Ascending aorta (tissue), 2 donors: ENCODE data around the gene TUBB4B. TPM values are rescaled to one million over a fixed set of nuclear protein-coding genes. Genes with fewer than 3 reads are reported as not detected.

ENCODE experiments used
- DNase-seq, 2 donors: peaks; one replicate each; pipeline ENCODE4 v3.0.0-alpha.2; 2019; ENCODE audit warnings: low spot score in 2 of 2
- H3K27ac ChIP-seq, 2 donors: fragments of 200-600 bp; sonication (generic); one replicate each; pipeline ENCODE4 v1.5.1; 2016 to 2017; ENCODE audit warnings: mild to moderate bottlenecking in 1 of 2
- H3K27me3 ChIP-seq: fragments of 200-600 bp; sonication (generic); one replicate; pipeline ENCODE4 v1.5.1; 2017
- H3K36me3 ChIP-seq, 2 donors: fragments of 200-600 bp; sonication (generic); one replicate each; pipeline ENCODE4 v1.5.1; 2016
- H3K4me1 ChIP-seq, 2 donors: fragments of 200-600 bp; sonication (generic); one replicate each; pipeline ENCODE4 v1.5.1; 2016 to 2017; ENCODE audit warnings: mild to moderate bottlenecking in 1 of 2
- H3K4me3 ChIP-seq, 2 donors: fragments of 200-600 bp; sonication (generic); one replicate each; pipeline ENCODE4 v1.5.1; 2016 to 2017; ENCODE audit warnings: mild to moderate bottlenecking in 1 of 2
- H3K9me3 ChIP-seq, 2 donors: fragments of 200-600 bp; sonication (generic); one replicate each; pipeline ENCODE4 v1.5.1; 2016
- intact Hi-C: fragments of 100-400 bp; cut with DNase I; formaldehyde crosslinking; loops from one replicate; pipeline ENCODE4 v1.15.1; 2023
- total RNA-seq: library from RNA; depleted of rRNA; stranded (reverse); fragments of >200 nt; gene quantifications from one replicate; pipeline ENCODE4 v1.1.0, GENCODE V29; 2016
- TF ChIP-seq, protein P1 (sequence below), 3 experiments: fragments of 200-600 bp in 2 of 3; fragments of 450-650 bp in 1 of 3; sonication (generic) in 2 of 3; IDR thresholded peaks; one replicate each; pipeline ENCODE4 v1.5.1; 2016 to 2019; ENCODE audit warnings: antibody characterized with exemption in 3 of 3, mild to moderate bottlenecking in 1 of 3, moderate library complexity in 1 of 3

TUBB4B gene
- total RNA-seq, 1 donor from 2014 or later = 403 TPM

DNA sequence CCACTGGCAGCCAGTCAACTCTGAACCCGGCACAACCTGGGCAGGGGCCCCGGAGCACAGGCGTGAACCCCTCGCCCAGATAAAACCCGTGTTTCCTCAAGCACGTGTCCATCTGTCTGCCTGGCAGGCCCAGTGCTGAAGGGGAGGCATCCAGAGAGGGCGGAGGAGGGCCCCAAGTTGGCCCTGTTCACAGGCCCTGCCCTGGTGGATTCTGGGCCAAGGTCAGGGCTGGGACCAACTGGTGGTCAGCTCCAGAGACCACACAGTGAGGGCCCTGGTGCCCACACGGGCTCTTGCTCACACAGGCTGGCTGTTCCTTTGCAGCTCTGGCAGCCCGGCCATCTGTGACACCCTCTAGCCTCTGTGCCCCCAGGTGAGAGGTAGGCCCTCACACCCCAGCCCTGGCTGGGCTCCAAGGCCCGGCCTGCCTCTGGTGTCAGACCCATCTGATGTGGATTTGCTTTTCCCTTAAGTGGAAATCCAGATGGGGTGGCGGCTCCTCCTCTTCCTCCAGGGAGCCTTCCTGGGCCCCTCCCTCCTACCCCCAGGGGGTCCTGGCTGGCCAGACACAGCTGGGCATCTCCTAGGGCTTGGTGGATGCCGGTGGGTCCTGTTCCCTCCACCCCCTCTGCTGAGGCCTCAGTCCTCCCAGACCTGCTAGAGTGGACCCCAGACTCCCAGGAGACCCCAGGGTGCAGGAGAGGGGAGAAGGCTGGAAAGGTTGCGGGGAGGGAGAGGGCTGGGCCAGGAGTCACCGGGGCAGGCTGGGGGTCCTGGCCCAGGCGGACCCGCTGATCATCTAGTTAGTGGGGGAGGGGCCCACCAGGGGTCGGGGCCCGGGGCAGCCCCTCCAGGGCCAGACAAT, 9.5 kb downstream of the TUBB4B start:
- Histone ChIP-seq H3K9me3 (no peaks in the 10 kb centered on the region), H3K27ac (no peak overlapping the region), H3K4me3 (no peak overlapping the region), H3K27me3 (no peaks in the 10 kb centered on the region), H3K36me3 (no peaks in the 10 kb centered on the region), H3K4me1 (peaks cover 3 to 7% of the 10 kb centered on the region in 2 donors)
- intact Hi-C loops = no loop called here
- no peak for DNase-seq
- TF ChIP-seq, protein P1, sequence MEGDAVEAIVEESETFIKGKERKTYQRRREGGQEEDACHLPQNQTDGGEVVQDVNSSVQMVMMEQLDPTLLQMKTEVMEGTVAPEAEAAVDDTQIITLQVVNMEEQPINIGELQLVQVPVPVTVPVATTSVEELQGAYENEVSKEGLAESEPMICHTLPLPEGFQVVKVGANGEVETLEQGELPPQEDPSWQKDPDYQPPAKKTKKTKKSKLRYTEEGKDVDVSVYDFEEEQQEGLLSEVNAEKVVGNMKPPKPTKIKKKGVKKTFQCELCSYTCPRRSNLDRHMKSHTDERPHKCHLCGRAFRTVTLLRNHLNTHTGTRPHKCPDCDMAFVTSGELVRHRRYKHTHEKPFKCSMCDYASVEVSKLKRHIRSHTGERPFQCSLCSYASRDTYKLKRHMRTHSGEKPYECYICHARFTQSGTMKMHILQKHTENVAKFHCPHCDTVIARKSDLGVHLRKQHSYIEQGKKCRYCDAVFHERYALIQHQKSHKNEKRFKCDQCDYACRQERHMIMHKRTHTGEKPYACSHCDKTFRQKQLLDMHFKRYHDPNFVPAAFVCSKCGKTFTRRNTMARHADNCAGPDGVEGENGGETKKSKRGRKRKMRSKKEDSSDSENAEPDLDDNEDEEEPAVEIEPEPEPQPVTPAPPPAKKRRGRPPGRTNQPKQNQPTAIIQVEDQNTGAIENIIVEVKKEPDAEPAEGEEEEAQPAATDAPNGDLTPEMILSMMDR (IDR thresholded peaks at IDR 0.05) = no peak

- Histone ChIP-seq H3K36me3 (no peaks in the 10 kb centered on the region), H3K27me3 (no peaks in the 10 kb centered on the region), H3K9me3 (no peaks in the 10 kb centered on the region), H3K27ac (no peak within 1 kb of the TSS), H3K4me1 (peaks cover 6 to 11% of the 10 kb centered on the region in 2 donors), H3K4me3 (no peak within 1 kb of the TSS)
- TF ChIP-seq, protein P1 (IDR thresholded peaks at IDR 0.05) = no peak
- intact Hi-C loops = no loop called here
- DNase-seq = no peak
These were observed 10.0 kb downstream of the TUBB4B start, which contains the start of gene STPG3 for GRCh38 chr9:137251194-137251461. Gene STPG3 (plus strand): TSS chr9:137251286. CDS start chr9:137251287, 1 bp downstream.

DNA sequence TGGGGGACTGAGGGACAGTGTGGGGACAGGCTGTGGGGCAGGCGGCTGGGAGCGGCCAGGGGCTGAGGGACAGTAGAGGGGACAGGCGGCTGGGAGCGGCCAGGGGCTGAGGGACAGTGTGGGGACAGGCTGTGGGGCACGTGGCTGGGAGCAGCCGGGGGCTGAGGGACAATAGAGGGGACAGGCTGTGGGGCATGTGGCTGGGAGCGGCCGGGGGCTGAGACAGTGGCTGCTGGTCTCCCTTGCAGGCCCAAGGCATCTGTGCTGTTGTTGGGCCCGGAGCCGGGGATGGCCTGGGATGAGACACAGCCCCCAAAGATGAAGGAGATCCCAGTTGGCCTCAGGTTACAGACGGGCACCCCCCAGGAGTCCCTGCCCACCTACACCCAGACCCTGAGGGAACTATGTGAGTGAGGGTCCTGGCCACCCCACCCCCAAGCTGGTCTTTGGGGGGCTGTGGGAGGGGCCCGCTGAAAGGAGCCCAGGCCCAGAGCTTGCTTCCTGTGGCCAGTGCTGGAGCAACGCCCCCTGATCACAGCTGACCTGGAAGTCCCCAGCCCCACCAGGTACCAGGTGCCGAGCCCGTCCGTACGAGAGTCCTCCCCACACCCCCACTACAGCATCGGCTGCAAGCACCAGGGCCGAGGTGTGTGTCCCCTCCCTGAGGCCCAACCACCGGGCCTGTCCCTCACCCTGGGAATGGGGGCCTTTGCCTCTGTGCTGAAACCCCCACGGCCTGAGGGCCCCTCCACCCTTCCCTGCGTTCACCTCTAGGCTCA, 10.6 kb downstream of the TUBB4B start:
- no peak for DNase-seq
- Histone ChIP-seq H3K4me1 (peaks cover 10 to 17% of the 10 kb centered on the region in 2 donors), H3K27ac (no peak overlapping the region), H3K36me3 (peaks cover 0 to 3% of the 10 kb centered on the region in 2 donors), H3K4me3 (no peak overlapping the region), H3K27me3 (no peaks in the 10 kb centered on the region), H3K9me3 (no peaks in the 10 kb centered on the region)
- TF ChIP-seq, protein P1 (IDR thresholded peaks at IDR 0.05) = no peak
- intact Hi-C loops = no loop called here

DNA sequence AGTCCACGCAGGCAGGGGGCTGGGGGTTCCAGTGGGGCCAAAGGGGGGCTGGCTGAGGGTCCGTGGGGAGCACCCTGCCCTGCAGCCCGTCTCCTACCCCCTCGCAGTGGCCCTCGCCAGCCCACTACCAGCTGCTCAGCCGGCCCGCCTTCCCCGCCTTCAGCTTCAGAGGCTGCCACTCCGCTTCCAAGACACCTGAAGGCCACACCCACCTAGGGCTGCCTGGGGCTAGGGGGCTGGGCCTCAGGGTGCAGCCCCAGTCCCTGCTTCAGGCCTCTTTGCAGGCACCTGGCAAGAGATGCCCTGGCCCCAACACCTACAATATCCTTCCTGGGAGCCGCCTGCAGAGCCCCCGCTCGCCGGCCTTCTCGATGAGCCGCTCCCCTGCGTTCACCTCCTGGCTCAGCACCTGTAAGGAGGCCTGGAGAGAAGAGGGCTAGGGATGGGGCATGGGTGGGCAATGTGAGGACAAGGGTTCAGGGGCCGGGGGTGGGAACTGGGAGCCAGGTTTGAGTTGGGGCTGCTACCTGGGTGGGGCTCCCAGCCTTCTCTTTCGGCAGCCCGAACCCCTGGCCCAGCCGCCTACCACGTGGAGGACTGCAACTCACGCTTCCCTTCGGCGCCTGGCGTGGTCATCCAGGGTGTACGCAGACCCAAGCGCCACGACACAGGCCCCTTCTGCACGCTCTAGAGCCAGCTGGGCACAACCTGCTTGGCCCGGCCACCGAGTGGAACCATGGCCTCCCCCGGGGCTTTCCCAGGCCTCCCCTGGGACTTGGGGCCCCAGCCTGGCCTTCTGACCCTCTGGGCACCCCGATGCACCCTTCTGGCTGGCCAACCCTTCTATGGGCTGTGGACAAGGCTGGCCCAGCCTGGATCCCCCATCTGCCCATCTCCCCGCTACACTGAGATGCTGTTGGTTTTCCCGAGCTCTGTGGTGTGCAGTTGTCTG, 11.7 kb downstream of the TUBB4B start:
- H3K36me3 ChIP-seq = peaks cover 0 to 7% of the 10 kb centered on the region in 2 donors
- DNase-seq = no peak
- H3K27ac ChIP-seq = no peak overlapping the region
- peaks cover 10 to 20% of the 10 kb centered on the region in 2 donors for H3K4me1 ChIP-seq
- no peak overlapping the region for H3K4me3 ChIP-seq
- no peaks in the 10 kb centered on the region for H3K9me3 ChIP-seq
- TF ChIP-seq, protein P1 (IDR thresholded peaks at IDR 0.05) = no peak
- no peaks in the 10 kb centered on the region for H3K27me3 ChIP-seq
- intact Hi-C loops = no loop called here
